GM12874 (cell line): Measurements from ENCODE around the gene SH3GL3.

Experiments used
- TF ChIP-seq, protein P1 (sequence below): IDR thresholded peaks from 2 replicates; pipeline ENCODE4 v1.5.1; 2011; ENCODE audit warnings: low read depth, mild to moderate bottlenecking, control low read depth, low read length, moderate library complexity; ENCODE audit not compliant: insufficient read depth

Gene SH3GL3

DNA sequence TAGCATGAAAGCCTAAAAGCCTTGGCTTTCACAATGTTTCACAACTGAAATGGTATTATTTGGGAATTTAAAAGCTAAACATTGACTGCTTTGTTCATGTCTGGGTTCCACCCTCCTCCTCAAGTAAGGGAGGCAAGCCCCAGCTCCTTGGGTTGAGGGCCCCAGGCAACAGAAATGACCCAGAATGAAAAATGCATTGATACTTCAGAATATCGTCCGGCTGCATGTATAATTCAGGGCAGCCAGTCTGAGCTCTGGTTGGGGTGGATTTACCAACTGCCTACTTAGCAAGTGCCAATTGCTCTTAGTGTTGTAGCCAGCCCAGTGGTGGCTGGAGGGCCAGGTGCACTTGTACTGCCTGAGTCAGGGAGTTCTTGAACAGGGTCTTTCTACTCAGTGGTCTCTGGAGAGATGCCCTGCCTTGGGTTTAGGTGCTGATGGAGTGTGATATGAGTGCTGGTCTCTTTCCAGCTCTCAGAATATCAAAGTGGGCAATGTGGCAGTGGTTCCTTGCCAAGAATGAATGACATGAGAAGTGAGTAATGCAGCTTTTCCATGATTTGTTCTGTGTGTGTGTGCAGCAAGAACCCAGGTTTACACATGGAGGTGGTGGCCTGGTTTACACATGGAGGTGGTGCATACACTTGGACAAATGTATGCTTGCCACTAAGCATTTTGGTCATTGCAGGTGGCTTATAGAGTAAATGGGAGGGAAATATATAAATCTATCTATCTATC lies 165.9 kb downstream of the SH3GL3 start:
- TF ChIP-seq, protein P1, sequence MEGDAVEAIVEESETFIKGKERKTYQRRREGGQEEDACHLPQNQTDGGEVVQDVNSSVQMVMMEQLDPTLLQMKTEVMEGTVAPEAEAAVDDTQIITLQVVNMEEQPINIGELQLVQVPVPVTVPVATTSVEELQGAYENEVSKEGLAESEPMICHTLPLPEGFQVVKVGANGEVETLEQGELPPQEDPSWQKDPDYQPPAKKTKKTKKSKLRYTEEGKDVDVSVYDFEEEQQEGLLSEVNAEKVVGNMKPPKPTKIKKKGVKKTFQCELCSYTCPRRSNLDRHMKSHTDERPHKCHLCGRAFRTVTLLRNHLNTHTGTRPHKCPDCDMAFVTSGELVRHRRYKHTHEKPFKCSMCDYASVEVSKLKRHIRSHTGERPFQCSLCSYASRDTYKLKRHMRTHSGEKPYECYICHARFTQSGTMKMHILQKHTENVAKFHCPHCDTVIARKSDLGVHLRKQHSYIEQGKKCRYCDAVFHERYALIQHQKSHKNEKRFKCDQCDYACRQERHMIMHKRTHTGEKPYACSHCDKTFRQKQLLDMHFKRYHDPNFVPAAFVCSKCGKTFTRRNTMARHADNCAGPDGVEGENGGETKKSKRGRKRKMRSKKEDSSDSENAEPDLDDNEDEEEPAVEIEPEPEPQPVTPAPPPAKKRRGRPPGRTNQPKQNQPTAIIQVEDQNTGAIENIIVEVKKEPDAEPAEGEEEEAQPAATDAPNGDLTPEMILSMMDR: no peak

DNA sequence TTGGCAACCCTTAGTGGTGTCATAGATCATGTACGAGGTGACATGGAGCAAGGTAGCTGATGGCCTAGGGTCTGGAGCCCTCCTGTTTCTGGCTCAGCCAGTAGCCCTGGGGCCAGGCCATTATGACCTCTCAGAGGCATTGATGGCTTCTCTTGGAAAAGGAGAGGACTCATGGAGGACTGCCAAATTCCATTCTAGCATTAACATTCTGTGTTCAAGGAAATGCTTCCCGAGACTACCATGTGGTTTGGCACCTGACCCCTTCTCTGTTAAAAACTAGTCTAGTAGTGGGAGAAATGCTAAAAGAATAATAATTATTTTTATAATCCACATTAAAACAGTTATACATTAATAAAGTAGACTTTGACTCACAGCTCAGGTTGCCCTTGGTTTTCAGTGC lies 166.6 kb downstream of the SH3GL3 start:
- TF ChIP-seq, protein P1: no peak

DNA sequence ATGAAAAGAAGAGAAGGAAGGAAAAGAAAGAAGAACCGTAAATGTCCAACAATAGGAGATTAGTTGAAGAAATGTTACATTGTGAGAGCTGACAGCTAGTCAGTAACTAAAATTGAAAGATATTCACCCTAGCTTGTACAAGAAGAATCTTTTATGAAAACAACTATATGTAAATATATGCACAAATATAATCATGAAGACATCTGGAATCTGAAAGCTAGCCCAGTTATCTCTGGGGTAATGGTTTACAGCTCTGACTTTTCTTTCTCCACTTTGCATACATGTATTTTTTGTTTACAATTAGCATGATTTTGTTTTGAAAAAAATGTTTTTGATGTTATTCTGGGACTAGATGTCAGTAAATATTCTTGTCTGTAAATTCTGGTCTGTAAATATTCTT lies 169.7 kb downstream of the SH3GL3 start:
- TF ChIP-seq, protein P1: no peak

DNA sequence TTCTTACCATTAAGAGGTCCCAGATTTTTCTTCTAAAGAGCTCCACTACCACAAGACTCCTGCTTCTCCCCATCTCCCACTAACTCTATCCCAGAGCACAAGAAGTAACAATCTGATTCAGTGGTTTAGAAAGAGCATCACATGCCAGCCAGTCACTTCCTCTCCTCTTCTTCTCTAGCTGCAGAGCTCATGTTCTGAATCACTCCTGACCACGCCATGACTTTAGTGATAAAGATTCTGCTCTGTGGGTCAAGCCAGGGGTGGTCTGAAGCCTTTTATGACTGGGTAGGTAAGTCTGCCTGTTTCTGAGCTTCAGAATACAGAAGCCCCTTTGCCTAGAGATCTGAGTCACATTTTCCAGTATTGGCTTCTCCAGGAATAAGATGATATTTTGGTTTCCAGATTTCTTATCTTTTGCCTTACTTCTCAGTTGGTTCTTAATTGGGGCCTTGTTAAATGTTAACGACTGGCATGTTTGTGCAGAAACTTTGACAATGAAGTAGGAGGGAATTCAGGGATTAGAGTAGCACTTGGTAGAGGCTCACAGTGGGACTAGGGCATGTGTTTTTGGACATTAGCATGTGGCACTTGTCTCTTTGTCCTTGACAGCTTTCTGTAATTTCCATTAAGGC lies 179.1 kb downstream of the SH3GL3 start:
- TF ChIP-seq, protein P1: no peak

DNA sequence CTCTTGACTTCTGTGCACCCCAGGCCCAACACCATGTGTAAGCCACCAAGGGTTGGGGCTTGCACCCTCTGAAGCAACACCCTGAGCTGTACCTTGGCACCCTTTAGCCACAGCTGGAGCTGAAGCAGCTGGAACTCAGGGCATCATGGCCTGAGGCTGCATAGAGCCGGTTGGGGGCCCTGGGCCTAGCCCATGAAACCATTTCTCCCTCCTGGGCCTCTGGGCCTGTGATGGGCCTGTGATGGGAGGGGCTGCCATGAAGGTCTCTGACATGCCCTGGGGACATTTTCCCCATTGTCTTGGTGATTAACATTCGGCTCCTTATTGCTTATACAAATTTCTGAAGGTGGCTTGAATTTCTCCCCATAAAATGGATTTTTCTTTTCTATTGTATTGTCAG lies 184.4 kb downstream of the SH3GL3 start:
- TF ChIP-seq, protein P1: no peak

DNA sequence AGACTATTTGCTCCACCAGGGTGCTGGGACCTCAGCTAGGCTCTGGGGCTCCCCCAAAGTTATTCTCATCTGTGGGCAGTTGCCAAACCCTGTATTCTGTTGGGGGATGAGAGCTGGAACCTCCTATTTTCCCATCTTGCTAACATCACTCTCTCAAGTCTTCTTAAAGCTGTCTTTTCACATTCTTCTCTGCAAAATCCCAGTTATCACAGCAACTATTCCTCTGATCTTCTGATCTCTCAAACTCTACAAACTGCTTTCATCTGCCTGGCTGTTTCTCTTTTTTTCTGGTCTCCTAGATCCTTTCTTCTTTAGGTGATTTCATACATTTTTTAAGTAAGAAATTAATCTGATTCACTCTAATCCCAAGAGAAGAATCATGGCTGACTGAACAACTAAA lies 196.1 kb downstream of the SH3GL3 start:
- TF ChIP-seq, protein P1: no peak

DNA sequence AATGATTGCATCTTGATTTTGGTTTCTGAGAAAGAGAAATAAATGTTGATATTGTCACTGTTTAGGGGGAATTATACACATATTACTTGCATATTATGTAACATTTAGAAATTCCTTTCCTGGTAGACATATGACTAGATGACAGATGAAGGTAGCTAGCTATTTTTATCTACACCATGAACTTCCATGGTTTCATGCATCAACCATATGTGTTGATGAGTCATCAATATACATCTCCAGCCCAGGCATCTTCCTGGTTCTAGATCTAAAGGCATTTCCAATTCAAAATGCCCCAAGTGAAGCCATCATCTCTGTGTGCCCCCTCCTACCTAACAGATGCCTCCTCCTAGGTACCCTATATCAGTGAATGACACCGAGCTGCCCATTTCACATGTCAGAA lies 197.3 kb downstream of the SH3GL3 start:
- TF ChIP-seq, protein P1: no peak
